SH-SY5Y (cell line): ENCODE results near the gene TCF4.

Source experiments
- GATA2 ChIP-seq: IDR thresholded peaks from 2 replicates; pipeline ENCODE4 v1.6.1; 2011; ENCODE audit warnings: mild to moderate bottlenecking, low read depth, low read length
- GATA3 ChIP-seq: IDR thresholded peaks from 2 replicates; pipeline ENCODE4 v1.6.1; 2011; ENCODE audit warnings: low read depth, mild to moderate bottlenecking, low read length, moderate library complexity

Gene TCF4

DNA sequence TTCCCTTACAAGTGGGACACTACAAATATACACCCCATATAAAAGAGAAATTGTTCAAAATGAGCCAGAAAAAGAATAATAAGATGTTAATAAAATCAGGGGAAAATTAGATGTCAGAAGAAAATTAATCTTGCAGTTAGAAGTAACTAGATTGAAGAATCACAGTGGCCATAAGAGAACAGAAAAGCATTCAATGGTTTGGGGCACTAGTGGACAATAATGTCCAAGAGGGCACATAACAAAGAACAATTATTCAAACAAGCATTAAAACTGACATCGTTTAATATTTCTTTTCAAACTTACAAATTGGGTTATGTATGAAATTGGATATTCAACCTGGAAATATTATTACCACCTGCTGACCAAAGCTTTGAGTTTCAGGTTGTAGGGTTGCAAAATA, 12.9 kb downstream of the TCF4 start:
- TF ChIP-seq GATA3, result no peak
- no peak for TF ChIP-seq GATA2

DNA sequence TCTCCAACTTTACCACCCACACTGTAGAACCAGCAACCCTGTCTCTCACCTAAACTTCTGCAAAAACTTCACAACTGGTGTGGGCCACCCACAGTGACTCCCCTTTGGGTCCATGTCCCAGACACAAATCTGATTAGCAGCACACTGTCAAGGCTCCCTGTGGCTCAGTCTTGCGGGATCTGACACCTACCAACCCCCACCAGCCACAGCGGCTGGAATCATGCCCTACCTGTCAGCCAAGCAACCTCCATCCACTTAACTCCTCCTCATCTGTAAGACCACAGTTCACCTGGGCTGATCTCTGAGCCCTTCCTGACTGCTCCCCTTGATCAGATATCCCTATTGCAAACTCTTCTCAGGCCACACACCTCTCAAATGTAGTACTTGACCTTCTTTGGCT, 14.6 kb downstream of the TCF4 start:
- TF ChIP-seq GATA2, result no peak
- TF ChIP-seq GATA3, result no peak

- TF ChIP-seq GATA3, result no peak
- TF ChIP-seq GATA2, result no peak
These were observed 17.0 kb downstream of the TCF4 start for GRCh38 chr18:55570966-55571365.

DNA sequence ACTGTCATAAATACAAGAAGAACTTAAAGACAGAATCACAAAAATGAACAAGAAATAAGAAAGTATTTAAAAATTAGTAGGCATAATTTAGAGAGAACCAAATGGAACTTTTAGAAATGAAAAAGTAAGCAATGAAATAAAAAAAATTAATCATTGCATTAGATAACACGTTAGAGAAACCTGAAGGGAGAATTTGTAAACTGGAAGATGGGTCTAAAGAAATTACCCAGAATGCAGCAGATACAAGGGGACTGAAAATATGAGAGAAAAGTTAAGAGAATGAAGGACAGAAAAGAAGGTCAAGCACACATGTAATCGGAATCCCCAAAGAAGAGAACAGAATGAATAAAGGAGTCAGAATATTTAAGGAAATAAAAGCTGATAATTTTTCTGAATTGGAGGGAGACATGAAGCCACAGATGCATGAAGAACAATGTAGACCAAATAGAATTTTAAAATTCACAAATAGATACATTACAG, 21.5 kb downstream of the TCF4 start:
- TF ChIP-seq GATA2 (no peak), GATA3 (no peak)

GRCh38 chr18:55559739-55560138, 28.3 kb downstream of the TCF4 start:
- no peak for TF ChIP-seq GATA2
- TF ChIP-seq GATA3, result no peak

DNA sequence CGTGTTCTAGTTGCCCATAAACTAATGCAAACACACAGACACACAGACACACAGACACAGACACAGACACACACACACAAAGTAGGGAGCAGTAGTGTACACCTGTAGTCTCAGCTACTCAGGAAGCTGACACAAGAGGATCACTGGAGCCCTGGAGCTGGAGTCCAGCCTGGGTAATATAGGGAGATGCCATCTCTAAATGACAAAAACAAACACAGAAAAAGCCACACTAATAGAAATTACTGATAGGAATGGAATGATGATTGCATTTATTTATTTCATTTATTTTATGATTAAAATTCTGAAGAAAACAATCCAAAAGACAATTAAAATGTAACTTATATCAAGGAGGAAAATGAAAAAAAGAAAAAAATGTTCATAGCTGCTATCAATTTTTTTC, 30.8 kb downstream of the TCF4 start:
- TF ChIP-seq GATA2 (0 out of 2 replicates have a peak, but pooled peaks have one; percentile 22), GATA3 (no peak)

DNA sequence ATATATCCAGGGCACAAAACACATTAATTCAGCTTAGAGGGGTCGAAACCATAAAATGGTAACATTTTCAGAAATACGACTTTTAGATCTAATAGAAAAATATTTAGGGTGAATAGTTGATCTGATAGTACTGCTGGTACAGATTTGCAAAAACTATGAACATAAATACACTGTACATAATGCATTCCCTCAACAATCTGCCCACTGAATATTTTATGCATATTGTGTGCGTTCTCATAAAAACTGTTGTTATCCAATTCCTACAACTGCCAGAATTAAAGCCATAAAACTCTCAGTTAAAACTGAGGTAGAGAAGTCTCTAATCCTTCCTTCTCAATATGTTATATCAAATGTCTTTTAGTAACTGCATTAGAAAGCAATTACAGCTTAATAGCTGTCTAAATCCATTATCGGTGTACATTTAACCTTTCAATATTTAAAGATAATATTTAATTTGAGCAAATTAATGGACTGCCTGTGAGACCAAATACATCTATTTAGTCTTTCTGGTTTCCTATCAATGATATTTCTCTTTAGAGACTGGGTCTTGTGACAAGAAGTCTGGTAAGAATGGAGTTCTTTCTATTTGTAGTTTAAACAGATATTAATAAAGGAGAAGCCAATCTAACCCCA, 32.5 kb downstream of the TCF4 start:
- TF ChIP-seq GATA3 (no peak), GATA2 (no peak)

DNA sequence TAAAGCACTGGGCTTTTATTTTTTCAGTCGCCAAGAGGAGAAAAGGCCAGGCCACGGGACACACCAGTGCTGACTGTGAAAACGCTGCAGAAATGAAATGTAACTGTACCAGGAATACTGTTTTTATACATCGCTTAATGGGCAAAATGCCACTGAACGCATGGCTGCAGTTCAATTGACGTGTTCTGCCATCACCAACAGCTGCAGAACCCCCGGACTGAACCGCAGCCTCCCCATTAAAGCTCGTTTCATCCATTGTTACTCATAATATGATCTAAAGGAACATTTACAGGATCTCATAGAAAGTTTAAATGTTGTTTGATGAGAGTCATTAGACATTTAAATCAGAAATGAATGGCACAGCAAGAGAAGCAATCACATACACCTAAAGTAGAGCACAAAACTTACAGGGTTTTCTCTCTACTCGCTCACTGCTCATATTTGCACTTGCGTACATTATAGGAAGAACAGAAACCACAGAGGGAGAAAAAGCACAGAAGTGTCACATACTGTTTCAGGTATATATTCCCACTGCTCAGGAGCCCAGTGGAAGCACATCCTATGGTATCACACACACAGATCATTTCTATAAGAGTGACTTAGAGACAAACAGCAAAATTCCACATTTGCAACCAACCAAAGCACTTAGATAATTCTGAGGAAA, 35.3 kb downstream of the TCF4 start:
- TF ChIP-seq GATA2, result no peak
- TF ChIP-seq GATA3, result no peak

DNA sequence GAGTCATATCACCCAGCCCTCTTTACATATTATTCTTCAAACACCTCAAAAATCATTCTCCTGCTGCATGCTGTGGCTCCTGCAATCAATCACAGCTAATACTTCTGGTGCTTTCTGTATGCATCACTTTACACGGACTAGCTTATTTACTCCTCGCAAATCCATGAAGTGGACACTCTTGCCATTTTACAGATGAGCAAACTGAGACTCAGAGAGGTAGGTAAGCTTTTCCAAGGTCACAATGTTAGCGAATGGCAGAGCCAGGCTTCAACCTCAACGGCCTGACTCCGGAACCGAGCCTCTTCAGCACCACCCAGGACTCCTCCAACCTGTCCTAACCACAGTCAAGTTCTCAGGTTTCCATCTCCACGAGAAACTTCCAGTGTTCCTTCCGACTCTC, 36.8 kb downstream of the TCF4 start:
- TF ChIP-seq GATA2 (no peak), GATA3 (no peak)

- TF ChIP-seq GATA2, result no peak
- no peak for TF ChIP-seq GATA3
These were observed 37.5 kb downstream of the TCF4 start for GRCh38 chr18:55550471-55550870.

DNA sequence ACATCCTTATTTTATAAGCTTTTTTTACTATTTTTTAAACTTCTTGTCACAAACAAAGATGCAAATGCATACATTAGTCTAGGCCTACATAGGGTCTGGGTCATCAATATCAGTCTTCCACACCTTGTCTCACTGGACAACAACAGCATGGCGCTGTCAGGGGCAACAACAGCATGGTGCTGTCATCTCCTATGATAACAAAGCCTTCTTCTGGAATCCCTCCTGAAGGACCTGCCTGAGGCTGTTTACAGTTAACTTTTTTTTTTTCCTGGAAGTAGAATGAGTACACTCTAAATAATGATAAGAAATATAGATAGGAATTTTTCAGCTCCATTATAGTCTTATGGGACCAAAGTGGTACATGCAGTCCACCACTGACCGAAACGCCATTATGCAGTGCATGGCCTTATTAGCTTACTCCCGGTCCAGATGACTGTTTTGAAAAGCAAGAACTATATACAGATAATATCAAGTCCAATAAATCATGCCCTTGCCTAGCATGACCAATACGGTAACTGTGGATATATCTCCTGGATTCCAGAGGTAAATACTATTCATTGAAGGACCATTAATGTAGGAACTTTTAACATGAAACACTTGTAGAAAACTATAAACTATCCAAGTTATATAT, 38.4 kb downstream of the TCF4 start:
- TF ChIP-seq GATA2 (peak; percentile 40; the same call in 1 of the 2 replicates), GATA3 (no peak)

DNA sequence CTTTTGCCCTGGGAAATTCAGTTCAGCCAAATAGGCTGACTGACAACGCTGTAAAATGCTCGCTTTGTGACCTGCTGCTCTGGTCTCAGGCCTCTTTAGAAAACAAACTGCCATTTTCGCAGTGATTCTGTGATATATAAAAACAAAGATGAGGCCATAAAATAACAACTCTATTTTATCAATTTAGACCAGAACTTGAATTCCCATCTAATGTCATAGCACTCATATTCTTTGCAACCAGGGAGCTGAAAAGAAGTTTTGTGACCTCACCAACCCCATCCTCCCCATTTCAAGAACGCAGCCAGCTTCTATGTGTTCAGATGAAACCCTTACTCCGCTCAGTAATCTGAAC, 40.3 kb downstream of the TCF4 start:
- no peak for TF ChIP-seq GATA2
- TF ChIP-seq GATA3, result no peak

DNA sequence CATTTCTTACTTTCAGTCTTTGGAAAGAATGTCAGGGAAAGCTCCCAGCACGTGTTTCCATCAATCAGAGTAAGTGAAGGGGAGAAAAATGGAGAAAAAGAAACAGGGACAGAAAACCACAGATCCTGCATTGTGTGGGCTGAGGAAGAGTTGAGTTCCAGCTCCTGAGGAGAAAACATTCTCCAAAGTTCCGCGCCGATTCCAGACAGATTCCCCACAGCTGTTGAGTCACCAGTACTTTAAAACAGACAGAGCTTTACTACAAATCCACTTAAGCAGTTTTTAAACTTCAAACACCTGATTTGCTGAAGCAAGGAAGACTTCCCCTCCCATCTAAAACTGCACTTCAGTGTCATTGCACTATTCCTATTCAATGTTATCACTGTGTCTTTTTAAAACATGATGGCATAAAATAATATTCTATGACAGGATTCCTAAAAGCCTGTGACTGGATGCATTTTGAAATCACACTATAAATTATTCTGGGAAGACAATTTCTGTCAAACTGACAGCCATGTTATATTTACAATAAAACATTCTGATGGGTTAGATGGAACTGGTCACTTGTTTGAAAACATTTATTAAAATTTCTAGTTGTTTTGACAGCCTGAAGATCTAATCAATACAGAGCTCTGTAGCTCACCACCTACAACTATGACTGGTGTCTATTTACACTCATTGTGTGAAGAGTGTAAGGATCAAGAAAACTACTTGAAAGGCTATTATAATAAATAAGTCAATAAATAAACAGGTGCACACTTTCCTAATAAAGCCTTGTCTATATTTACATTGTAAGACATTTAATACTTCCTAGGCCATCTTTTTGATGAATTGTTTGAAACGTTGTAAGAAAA, 40.9 kb downstream of the TCF4 start:
- TF ChIP-seq GATA3 (no peak), GATA2 (no peak)

GRCh38 chr18:55544014-55544413, 44.0 kb downstream of the TCF4 start:
- TF ChIP-seq GATA2 (no peak), GATA3 (no peak)

GRCh38 chr18:55543130-55543704, 44.8 kb downstream of the TCF4 start:
- TF ChIP-seq GATA3 (peak; percentile 92), GATA2 (peak; percentile 71; the same call in 1 of the 2 replicates)
